ENCODE results near the gene CAPG.
"Not testable (repeated sequence)": the region's sequence is repeated elsewhere in the genome, so short reads cannot be mapped to it uniquely, and the experiment has no call there.

DNA sequence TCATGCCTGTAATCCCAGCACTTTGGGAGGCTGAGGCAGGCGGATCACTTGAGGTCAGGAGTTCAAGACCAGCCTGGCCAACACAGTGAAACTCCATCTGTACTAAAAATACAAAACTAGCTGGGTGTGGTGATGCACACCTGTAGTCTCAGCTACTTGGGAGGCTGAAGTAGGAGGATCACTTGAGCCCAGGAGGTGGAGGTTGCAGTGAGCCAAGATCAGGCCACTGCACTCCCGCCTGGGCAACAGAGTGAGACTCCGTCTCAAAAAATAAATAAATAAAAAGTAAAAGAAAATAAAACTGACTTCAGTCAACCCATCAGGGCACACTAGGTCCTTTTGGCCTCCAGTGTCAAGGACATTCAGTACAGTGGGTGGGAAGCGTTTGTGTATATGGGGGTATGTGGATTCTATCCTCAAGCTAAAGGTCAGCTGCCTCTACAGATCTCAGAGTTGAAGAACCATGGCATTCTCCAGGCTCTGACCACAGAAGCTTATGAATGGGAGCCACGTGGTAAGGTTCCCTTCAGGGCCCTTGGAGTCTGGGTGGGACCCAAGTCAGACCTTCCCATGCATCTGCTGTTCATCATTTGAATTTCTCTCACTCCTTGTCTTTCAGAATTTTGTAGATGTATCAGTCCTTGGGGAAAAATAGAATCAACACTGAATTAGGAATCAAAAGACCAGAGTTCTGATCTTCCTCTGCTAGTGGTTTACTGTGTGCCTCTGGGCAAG lies 47.3 kb downstream of the CAPG start:
- not testable (repeated sequence) for TF ChIP-seq EZH2 (optimal IDR thresholded peaks at IDR 0.05; ENCODE audit: low read depth, low read length); EZH2phosphoT487 (IDR thresholded peaks at IDR 0.05; ENCODE audit: low read length)
- TF ChIP-seq, protein P1, sequence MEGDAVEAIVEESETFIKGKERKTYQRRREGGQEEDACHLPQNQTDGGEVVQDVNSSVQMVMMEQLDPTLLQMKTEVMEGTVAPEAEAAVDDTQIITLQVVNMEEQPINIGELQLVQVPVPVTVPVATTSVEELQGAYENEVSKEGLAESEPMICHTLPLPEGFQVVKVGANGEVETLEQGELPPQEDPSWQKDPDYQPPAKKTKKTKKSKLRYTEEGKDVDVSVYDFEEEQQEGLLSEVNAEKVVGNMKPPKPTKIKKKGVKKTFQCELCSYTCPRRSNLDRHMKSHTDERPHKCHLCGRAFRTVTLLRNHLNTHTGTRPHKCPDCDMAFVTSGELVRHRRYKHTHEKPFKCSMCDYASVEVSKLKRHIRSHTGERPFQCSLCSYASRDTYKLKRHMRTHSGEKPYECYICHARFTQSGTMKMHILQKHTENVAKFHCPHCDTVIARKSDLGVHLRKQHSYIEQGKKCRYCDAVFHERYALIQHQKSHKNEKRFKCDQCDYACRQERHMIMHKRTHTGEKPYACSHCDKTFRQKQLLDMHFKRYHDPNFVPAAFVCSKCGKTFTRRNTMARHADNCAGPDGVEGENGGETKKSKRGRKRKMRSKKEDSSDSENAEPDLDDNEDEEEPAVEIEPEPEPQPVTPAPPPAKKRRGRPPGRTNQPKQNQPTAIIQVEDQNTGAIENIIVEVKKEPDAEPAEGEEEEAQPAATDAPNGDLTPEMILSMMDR (IDR thresholded peaks at IDR 0.05; ENCODE audit: low read length) = not testable (repeated sequence)
